GM21526 (cell line): ENCODE data around the gene IFNL3.
"Not testable (repeated sequence)": the region's sequence is repeated elsewhere in the genome, so short reads cannot be mapped to it uniquely, and the experiment has no call there.

Experiments
- ATAC-seq: cut with Tn5 transposase; IDR thresholded peaks from one replicate; pipeline ENCODE4 v1.9.1; 2021; ENCODE audit warnings: moderate library complexity; ENCODE audit not compliant: unreplicated experiment, low FRiP score

The IFNL3 gene

DNA sequence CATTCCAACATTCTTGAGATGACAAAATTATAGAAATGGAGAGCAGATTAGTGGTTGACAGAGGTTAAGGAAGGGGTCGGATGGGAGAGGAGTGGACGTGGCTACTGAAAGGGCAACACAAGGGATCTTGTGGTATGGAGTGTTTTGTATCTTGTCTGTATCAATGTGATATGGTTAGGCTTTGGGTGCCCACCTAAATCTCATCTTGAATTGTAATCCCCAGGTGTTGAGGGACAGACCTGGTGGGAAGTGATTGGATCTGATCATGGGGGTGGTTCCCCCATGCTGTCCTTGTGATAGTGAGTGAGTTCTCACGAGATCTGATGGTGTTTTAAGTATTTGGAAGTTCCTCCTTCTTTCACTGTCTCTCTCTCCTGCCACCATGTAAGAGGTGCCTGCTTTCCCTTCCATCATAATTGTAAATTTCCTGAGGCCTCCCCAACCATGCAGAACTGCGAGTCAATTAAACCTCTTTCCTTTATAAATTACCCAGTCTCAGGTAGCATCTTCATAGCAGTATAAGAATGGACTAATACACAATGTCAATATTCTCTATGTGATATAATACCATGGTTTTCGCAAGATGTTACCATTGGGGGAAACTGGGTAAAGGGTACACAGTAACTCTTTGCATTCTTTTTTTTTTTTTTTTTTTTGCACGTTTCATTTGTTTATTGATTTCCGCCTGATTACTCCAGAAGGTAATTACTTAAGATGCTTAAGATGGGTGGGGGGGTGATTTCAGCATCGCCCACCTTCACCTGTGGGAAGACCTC, 8.8 kb upstream of the IFNL3 start:
- ATAC-seq = no peak

DNA sequence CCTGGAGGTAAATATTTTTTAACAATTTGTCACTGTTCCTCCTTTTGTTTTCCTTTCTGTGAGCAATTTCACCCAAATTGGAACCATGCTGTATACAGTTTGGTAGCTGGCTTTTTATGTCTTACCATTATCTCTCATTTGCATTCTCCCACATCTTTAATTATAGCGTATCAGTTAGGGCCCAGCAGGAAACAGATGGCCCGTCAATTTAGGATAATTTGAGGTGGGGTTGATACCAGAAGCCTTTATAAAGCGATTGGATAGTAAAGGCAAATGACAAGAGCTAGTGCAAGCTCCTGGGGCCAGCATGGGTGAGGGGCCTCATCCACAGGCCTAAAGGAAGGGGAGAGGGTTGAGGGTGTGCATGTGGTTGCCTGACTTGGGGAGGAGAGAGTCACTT, 7.7 kb upstream of the IFNL3 start:
- no peak for ATAC-seq

DNA sequence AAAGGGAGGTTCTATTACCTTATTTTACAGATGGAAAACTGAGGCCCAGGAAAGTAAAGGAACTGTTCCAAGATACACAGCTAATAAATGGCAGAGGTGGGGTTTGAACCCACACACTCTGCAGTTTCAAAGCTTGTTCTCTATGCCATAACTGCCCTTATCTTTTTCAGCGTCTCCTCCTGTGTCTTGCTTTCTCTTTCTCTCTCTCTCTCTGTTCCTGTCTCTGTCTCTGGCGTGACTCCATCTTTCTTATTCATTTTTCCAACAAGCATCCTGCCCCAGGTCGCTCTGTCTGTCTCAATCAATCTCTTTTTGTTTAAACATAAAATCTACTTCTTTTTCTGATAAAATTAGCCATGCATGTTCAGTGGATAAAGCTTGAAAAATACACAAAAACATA, 7.0 kb upstream of the IFNL3 start:
- no peak for ATAC-seq

GRCh38 chr19:39251081-39251480, 6.3 kb upstream of the IFNL3 start:
- ATAC-seq = no peak

GRCh38 chr19:39248806-39249205, 4.0 kb upstream of the IFNL3 start, which contains the start of gene IFNL4:
IFNL4 (minus strand) TSS chr19:39248856.
- no peak for ATAC-seq

DNA sequence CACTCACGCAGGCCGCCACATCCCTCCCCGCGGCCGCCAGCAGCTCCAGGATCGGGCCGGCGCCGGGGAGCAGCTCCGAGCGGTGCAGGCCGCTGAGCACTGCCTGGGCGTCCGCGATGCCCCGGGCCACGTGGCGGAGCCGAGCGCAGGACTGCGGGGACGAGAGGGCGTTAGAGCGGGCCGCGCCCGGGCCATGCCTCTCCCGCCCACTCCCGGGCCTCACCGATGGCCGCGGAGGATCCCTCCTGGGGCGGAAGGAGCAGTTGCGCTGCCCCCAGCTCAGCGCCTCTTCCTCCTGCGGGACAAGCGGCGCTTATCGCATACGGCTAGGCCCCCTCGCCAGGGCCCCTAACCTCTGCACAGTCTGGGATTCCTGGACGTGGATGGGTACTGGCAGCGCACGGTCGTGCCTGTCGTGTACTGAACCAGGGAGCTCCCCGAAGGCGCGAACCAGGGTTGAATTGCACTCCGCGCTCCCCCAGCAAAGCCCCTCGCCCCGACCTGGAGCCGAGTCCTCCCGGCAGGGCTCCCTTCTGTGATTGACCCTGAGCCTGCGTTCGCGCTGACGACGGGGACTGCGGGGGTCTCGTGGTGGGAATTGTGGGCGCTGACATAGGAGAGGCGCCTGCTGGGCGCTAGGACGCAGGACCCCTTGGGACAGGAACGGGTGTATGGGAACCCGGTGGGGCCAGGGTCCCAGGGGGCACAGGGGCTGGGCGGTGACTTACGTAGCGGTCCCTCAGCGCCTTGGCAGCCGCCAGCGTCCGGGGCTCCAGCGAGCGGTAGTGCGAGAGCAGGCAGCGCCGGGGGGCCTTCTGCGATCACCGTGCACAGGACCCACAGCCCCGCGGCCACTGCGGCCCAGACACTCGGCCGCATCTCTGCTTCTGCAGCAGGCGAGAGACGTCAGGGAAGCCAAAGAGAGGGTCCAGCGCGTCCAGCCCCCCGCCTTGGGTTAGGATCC, 3.2 kb upstream of the IFNL3 start:
- no peak for ATAC-seq

- no peak for ATAC-seq
Observed at GRCh38 chr19:39246951-39247669, 2.3 kb upstream of the IFNL3 start.

DNA sequence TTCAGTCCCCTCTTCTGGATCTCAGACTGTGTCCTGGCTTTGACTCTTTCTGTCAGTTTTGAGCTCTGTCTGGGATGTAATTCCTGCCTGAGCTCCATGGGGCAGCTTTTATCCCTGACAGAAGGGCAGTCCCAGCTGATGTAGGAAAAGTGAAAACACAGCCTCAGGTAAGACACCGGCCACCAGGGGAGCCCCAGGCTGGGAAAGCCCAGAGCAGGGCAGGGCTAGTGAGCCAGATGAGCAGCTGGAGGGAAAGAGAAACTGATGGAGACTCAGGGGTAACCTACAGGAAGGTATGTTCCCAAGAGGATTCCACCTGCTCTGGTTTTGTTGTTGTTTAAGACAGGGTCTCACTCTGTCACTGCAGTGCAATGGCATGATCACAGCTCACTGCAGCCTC, 360 bp upstream of the IFNL3 start:
- ATAC-seq = not testable (repeated sequence)

DNA sequence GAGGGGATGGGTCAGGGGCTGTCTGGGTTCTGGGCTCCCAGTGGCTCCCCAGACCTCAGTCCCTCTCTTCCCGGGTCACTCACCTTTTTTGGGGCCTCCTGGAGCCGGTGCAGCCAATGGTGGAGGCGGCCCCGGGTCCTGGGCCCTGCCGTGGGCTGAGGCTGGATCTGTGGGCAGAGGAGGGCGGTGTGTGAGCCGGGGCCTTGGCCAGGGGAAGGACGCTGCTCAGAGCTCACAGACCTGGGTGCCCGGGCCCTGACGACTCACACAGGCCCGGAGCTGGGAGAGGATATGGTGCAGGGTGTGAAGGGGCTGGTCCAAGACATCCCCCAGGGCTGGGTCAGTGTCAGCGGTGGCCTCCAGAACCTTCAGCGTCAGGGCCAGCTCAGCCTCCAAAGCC, 1.1 kb downstream of the IFNL3 start:
- not testable (repeated sequence) for ATAC-seq

- ATAC-seq = no peak
Observed at GRCh38 chr19:39240421-39240820, 4.4 kb downstream of the IFNL3 start.

- ATAC-seq = no peak
Observed at GRCh38 chr19:39238944-39239343, 5.9 kb downstream of the IFNL3 start.

GRCh38 chr19:39238209-39238608, 6.6 kb downstream of the IFNL3 start:
- ATAC-seq = no peak

DNA sequence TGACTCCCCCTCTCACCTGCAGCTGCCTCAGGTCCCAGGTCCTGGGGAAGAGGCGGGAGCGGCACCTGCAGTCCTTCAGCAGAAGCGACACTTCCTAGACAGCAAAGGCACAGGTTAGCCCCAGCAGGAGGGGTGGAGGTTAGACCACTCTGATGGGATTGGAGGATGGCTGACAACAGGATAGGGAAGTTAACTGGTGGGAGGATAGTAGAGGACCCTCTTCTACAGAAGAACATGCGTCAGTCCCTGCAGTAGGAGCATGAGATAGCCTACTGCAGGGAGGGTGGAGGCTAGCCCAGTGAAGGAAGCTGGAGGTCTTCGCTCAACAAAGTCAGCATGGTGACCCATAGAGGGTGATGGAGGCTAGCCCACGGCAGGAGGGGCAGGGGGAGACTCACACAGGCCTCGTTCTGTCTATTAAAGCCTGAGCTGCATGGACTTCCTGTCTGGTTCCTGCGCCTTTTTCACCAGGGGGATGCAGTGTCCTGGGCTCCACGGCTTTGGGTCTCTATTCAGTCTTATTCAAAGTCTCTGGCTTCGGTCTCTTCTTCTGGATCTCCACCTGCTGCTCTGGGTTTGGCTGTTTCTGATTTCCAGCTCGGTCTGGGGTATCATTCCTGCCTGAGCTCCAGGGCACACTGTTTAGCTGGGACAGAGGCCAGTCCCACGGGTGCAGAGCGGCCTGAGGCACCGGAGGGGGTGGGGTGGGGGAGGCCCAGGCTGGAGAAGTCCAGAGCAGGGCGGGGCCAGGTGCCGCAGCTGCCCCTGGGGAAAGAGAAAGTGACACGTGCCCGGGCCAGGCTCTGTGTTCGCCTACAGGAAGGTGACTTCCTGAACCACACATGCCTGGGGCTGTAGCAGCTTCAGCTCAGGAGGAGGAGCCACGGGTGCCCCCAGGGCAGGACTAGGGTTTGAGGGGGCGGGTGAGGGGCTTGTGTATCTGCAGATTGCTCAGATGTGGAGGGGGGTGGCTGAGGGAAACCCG, 7.3 kb downstream of the IFNL3 start:
- ATAC-seq = no peak

DNA sequence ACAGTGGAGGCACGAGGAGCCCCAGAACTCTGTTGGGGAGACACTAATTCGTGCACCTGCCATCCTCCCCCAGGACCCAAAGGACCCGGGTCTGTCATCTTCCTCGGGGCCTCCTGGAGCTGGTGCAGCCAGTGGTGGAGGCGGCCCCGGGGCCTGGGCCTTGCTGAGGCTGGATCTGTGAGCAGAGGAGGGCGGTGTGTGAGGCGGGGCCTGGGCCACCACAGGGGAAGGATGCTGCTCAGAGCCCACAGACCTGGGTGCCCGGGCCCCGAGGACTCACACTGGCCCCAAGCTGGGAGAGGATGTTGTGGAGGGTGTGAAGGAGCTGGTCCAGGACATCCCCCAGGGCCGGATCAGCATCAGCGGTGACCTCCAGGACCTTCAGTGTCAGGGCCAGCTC, 8.3 kb downstream of the IFNL3 start:
- no peak for ATAC-seq

DNA sequence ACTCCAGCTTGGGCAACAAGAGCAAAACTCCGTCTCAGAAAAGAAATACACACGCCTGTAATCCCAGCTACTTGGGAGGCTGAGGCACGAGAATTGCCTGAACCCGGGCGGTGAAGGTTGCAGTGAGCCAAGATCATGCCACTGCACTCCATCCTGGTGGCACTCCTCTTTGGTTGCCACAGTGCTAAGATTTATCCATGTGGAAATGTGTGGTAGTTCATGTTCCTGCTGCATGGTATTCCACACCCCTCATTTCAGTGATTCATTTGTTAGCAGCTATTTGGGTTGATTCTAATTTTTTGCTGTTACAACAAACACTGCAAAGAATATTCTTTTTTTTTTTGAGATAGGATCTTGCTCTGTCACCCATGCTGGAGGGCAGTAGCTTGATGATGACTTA, 12.1 kb downstream of the IFNL3 start:
- ATAC-seq = no peak

- no peak for ATAC-seq
Observed at GRCh38 chr19:39230096-39230764, 14.6 kb downstream of the IFNL3 start.

DNA sequence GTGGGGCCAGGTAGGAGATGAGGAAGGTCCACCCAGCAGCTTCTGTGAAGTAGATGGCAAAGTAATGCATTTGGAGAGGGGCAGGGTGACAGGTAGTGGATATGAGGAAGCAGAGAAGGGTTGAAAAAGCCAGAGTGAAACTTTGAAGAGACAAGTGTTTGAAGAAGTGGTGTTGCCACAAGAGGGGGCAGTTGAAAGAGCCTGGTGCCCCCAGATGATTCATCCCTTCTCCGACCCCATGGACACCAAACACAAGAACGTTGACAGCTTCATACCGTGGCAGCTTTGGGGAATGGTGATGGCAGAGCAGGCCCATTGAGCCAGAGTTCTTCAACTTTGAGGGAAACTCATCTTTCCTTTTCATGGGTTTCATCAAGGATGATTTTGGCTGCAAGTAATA, 19.9 kb downstream of the IFNL3 start:
- ATAC-seq = no peak

GRCh38 chr19:39223703-39224279, 21.0 kb downstream of the IFNL3 start:
- ATAC-seq = no peak

DNA sequence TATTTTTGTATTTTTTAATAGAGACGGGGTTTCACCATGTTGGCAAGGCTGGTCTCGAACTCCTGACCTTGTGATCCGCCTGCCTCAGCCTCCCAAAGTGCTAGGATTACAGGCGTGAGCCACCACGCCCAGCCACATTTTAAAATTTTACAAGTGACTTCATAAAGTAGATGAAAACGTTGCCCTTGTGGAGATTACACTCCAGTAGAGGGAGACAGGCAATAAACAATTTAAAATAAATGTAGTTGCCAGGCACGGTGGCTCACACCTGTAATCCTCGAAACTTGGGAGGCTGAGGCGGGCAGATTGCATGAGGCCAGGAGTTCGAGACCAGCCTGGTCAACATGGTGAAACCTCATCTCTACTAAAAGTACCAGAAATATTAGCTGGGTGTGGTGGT, 25.7 kb downstream of the IFNL3 start:
- not testable (repeated sequence) for ATAC-seq
